Measurements from ENCODE around the gene SCRG1. TPM values are rescaled to one million over a fixed set of nuclear protein-coding genes. Genes with fewer than 3 reads are reported as not detected.

The SCRG1 gene
- total and polyA plus RNA-seq, 4 donors, result 0.06 to 0.64 (median 0.13) TPM

GRCh38 chr4:173346074-173346473 lies 52.8 kb downstream of the SCRG1 start:
- no peak overlapping the region for H3K27ac ChIP-seq (ENCODE audit: low read depth in 1 of 2, low read length in 1 of 2)
- ATAC-seq (ENCODE audit: insufficient read depth, low FRiP score), result no peak
- no peaks in the 10 kb centered on the region for H3K27me3 ChIP-seq (ENCODE audit: control insufficient read depth in 3 of 3, insufficient read depth in 3 of 3, low read length in 2 of 3)
- no peak for DNase-seq
- no peak overlapping the region for H3K4me3 ChIP-seq
- peaks cover 0 to 2% (median 0%) of the 10 kb centered on the region in 5 donors for H3K4me1 ChIP-seq (ENCODE audit: control insufficient read depth in 5 of 5, insufficient read depth in 5 of 5, low read length in 5 of 5)
- TF ChIP-seq, protein P1, sequence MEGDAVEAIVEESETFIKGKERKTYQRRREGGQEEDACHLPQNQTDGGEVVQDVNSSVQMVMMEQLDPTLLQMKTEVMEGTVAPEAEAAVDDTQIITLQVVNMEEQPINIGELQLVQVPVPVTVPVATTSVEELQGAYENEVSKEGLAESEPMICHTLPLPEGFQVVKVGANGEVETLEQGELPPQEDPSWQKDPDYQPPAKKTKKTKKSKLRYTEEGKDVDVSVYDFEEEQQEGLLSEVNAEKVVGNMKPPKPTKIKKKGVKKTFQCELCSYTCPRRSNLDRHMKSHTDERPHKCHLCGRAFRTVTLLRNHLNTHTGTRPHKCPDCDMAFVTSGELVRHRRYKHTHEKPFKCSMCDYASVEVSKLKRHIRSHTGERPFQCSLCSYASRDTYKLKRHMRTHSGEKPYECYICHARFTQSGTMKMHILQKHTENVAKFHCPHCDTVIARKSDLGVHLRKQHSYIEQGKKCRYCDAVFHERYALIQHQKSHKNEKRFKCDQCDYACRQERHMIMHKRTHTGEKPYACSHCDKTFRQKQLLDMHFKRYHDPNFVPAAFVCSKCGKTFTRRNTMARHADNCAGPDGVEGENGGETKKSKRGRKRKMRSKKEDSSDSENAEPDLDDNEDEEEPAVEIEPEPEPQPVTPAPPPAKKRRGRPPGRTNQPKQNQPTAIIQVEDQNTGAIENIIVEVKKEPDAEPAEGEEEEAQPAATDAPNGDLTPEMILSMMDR (IDR thresholded peaks at IDR 0.05; ENCODE audit: control extremely low read depth, extremely low read depth), result no peak
- H3K36me3 ChIP-seq (ENCODE audit: control insufficient read depth in 4 of 4, insufficient read depth in 4 of 4, low read length in 4 of 4), result no peaks in the 10 kb centered on the region
- no peaks in the 10 kb centered on the region for H3K9me3 ChIP-seq (ENCODE audit: control insufficient read depth in 4 of 4, insufficient read depth in 3 of 4, low read length in 3 of 4)
- H3K9ac ChIP-seq (ENCODE audit: insufficient read depth in 1 of 2, low read length in 2 of 2), result no peak overlapping the region
- 79 to 86% methylated on average over 2 of the region's 2 CpGs for WGBS, 2 donors

GRCh38 chr4:173345648-173346047 lies 53.3 kb downstream of the SCRG1 start:
- 28 to 45% methylated on average over 2 of the region's 2 CpGs for WGBS, 2 donors
- Histone ChIP-seq H3K27ac (ENCODE audit: low read depth in 1 of 2, low read length in 1 of 2) (no peak overlapping the region), H3K27me3 (ENCODE audit: control insufficient read depth in 3 of 3, insufficient read depth in 3 of 3, low read length in 2 of 3) (no peaks in the 10 kb centered on the region)

DNA sequence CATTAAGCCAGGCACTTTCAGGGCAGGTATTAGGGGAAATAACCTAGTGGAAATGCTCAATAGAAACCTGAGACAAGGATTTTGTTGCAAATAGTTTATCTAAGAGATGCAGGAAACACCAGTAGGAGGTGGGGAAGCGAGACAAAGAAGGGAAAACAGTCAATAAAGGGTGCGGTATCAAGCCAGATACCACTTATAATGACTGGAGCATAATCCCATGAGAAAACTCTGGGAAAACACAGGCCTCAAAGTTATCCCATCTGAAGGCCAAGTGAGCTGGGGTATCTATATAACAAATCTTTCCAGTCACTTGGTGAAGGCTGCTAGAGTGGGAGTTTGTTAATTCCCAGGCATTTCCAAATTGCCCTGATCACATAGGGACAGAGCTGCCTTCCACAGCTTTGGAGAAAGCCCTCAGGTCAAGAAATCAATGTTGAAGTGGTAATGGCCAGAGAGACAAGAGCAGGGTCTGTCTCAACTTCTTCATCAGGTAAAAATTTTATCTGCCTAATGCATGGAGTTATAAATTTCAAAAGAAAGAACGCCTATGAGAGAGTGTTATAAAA lies 55.0 kb downstream of the SCRG1 start:
- ATAC-seq (ENCODE audit: insufficient read depth, low FRiP score) (no peak), DNase-seq (no peak)
- TF ChIP-seq, protein P1 (IDR thresholded peaks at IDR 0.05; ENCODE audit: control extremely low read depth, extremely low read depth), result no peak
- Histone ChIP-seq H3K36me3 (ENCODE audit: control insufficient read depth in 4 of 4, insufficient read depth in 4 of 4, low read length in 4 of 4) (no peaks in the 10 kb centered on the region), H3K9ac (ENCODE audit: insufficient read depth in 1 of 2, low read length in 2 of 2) (no peak overlapping the region), H3K27ac (ENCODE audit: low read depth in 1 of 2, low read length in 1 of 2) (peak overlapping the region in 1 of 2 donors; percentile 21), H3K9me3 (ENCODE audit: control insufficient read depth in 4 of 4, insufficient read depth in 3 of 4, low read length in 3 of 4) (no peaks in the 10 kb centered on the region), H3K4me1 (ENCODE audit: control insufficient read depth in 5 of 5, insufficient read depth in 5 of 5, low read length in 5 of 5) (peaks cover 0 to 2% (median 0%) of the 10 kb centered on the region in 5 donors), H3K27me3 (ENCODE audit: control insufficient read depth in 3 of 3, insufficient read depth in 3 of 3, low read length in 2 of 3) (no peaks in the 10 kb centered on the region), H3K4me3 (no peak overlapping the region)
- WGBS, 2 donors, result 86 to 87% methylated on average over 3 of the region's 3 CpGs

More at GRCh38 chr4:173345648-173346047, 53.3 kb downstream of the SCRG1 start:
- no peaks in the 10 kb centered on the region for H3K9me3 ChIP-seq (ENCODE audit: control insufficient read depth in 4 of 4, insufficient read depth in 3 of 4, low read length in 3 of 4)
- no peak overlapping the region for H3K4me3 ChIP-seq
- no peak for ATAC-seq (ENCODE audit: insufficient read depth, low FRiP score)
- TF ChIP-seq, protein P1 (IDR thresholded peaks at IDR 0.05; ENCODE audit: control extremely low read depth, extremely low read depth), result no peak
- H3K36me3 ChIP-seq (ENCODE audit: control insufficient read depth in 4 of 4, insufficient read depth in 4 of 4, low read length in 4 of 4), result no peaks in the 10 kb centered on the region
- H3K9ac ChIP-seq (ENCODE audit: insufficient read depth in 1 of 2, low read length in 2 of 2), result no peak overlapping the region
- H3K4me1 ChIP-seq (ENCODE audit: control insufficient read depth in 5 of 5, insufficient read depth in 5 of 5, low read length in 5 of 5), result peaks cover 0 to 2% (median 0%) of the 10 kb centered on the region in 5 donors
- DNase-seq, result no peak

GRCh38 chr4:173337463-173337862 lies 61.5 kb downstream of the SCRG1 start:
- H3K4me1 ChIP-seq (ENCODE audit: control insufficient read depth in 5 of 5, insufficient read depth in 5 of 5, low read length in 5 of 5), result peaks cover 0 to 22% (median under 1%) of the 10 kb centered on the region in 5 donors
- 95 to 100% methylated on average over 2 of the region's 2 CpGs for WGBS, 2 donors
- TF ChIP-seq, protein P1 (IDR thresholded peaks at IDR 0.05; ENCODE audit: control extremely low read depth, extremely low read depth), result no peak
- H3K36me3 ChIP-seq (ENCODE audit: control insufficient read depth in 4 of 4, insufficient read depth in 4 of 4, low read length in 4 of 4), result peaks cover 0 to 8% (median 2%) of the 10 kb centered on the region in 4 donors
- DNase-seq, result no peak
- no peaks in the 10 kb centered on the region for H3K9me3 ChIP-seq (ENCODE audit: control insufficient read depth in 4 of 4, insufficient read depth in 3 of 4, low read length in 3 of 4)
- H3K27me3 ChIP-seq (ENCODE audit: control insufficient read depth in 3 of 3, insufficient read depth in 3 of 3, low read length in 2 of 3), result no peaks in the 10 kb centered on the region
- ATAC-seq (ENCODE audit: insufficient read depth, low FRiP score), result no peak
- no peak overlapping the region for H3K4me3 ChIP-seq
- no peak overlapping the region for H3K9ac ChIP-seq (ENCODE audit: insufficient read depth in 1 of 2, low read length in 2 of 2)
- no peak overlapping the region for H3K27ac ChIP-seq (ENCODE audit: low read depth in 1 of 2, low read length in 1 of 2)

All from lung (tissue), 12 donors.